Panc1 (cell line): ENCODE measurements around the gene GCSAML.

Source experiments
- CTCF ChIP-seq: fragments of 450-650 bp; IDR thresholded peaks from 2 replicates; pipeline ENCODE4 v1.5.1; 2017; ENCODE audit warnings: mild to moderate bottlenecking
- REST ChIP-seq, 2 experiments: IDR thresholded peaks; 2 replicates each; pipeline ENCODE4 v1.6.1; 2011 to 2012; ENCODE audit warnings: low read depth in 2 of 2, control low read depth in 1 of 2, low read length in 1 of 2, mild to moderate bottlenecking in 1 of 2, moderate library complexity in 1 of 2; ENCODE audit not compliant: insufficient read depth in 1 of 2

- TF ChIP-seq REST (IDR thresholded peaks at IDR 0.05; ENCODE audit: insufficient read depth in 1 of 2, low read depth in 2 of 2, low read length in 1 of 2) (no peak), CTCF (no peak)
Observed at GRCh38 chr1:247574236-247574635, 25.3 kb downstream of the GCSAML start.
